HPDE6-E6E7 (cell line): Measurements from ENCODE around the gene IZUMO1.
"Not testable (repeated sequence)": the region's sequence is repeated elsewhere in the genome, so short reads cannot be mapped to it uniquely, and the experiment has no call there.

Experiments
- DNase-seq: peaks from one replicate; pipeline ENCODE4 v3.0.0; 2011; ENCODE audit warnings: missing footprints; ENCODE audit errors: extremely low spot score

Gene IZUMO1

GRCh38 chr19:48713864-48714755 lies 32.6 kb downstream of the IZUMO1 start:
- peak; percentile 99 for DNase-seq

GRCh38 chr19:48713041-48713863 lies 33.5 kb downstream of the IZUMO1 start:
- DNase-seq: no peak

GRCh38 chr19:48711106-48711662 lies 35.5 kb downstream of the IZUMO1 start:
- no peak for DNase-seq

GRCh38 chr19:48708471-48708870 lies 38.2 kb downstream of the IZUMO1 start:
- DNase-seq: no peak

- no peak for DNase-seq
Measured at GRCh38 chr19:48705431-48705830, 41.3 kb downstream of the IZUMO1 start.

GRCh38 chr19:48703316-48703715 lies 43.4 kb downstream of the IZUMO1 start:
- no peak for DNase-seq

GRCh38 chr19:48702701-48703100 lies 44.0 kb downstream of the IZUMO1 start:
- DNase-seq: no peak

GRCh38 chr19:48698046-48698445 lies 48.7 kb downstream of the IZUMO1 start:
- DNase-seq: no peak

GRCh38 chr19:48696353-48697010 lies 50.2 kb downstream of the IZUMO1 start:
- no peak for DNase-seq

GRCh38 chr19:48695743-48696352 lies 50.9 kb downstream of the IZUMO1 start, which contains the start of gene FUT2:
Gene FUT2, plus strand, starts transcription at chr19:48695971. Its CDS starts 6,986 bp downstream, at chr19:48702957.
- DNase-seq: peak; percentile 69

GRCh38 chr19:48693629-48694028 lies 53.1 kb downstream of the IZUMO1 start:
- not testable (repeated sequence) for DNase-seq
